Epidermal melanocyte (primary cell): ENCODE data around the gene LDB1.
A peak's percentile ranks its signal among the peaks of the same experiment; 100 is the strongest.

Experiments used
- DNase-seq: peaks from one replicate; pipeline ENCODE4 v3.0.0; 2011; ENCODE audit warnings: low spot score; ENCODE audit not compliant: insufficient read length

The LDB1 gene

DNA sequence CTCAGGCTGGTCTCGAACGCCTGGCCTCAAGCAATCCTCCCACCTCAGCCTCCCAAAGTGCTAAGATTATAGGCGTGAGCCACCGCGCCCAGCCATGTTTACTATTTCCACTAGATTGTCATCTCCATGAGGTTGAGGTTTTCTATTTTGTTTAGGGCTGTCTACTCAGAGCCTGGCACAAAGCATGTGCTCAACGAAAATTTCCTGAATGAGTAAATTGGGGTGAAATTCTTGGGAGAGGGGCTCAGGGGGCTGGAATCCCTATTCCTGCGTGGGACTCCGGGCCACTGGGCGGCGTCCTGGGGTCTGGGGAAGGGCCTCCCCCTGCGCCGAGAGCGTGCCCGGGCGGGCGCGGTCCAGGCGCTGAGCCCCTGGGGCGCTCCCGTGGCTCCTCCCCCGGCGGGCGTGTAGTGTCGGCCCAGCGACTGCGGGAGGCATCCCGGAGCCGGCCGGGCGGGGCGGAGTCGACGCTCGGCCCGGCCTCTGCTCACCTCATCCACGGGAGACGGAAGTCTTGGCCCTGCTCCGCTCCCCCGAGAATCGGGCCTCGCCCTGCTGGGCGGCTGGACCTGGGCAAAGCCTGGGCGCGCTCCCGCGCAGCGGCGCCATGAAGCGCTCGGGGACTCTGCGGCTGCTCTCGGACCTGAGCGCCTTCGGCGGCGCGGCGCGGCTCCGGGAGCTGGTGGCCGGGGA, 55.2 kb downstream of the LDB1 start, which contains the start of gene HPS6:
Gene HPS6 (plus strand): TSS at position 482 of the 693 bp plus-strand sequence. CDS start 126 bp downstream, at position 608.
- DNase-seq = peak; percentile 95

DNA sequence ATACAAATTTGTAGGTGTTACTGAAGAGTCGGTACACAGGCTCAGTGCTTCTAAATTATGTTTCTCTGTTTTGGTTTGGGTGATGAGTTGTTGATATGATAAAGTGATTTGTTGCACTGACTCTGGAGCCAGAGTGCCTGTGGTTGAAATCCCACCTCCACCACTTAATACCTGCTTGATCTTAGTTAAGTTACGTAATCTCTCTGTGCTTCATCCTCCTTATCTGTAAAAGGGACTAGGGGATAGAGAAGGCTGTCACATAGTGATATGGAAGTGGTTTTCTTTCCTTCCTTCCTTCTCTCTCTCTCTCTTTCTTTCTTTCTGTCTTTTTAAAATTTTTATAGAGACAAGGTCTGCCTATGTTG, 55.7 kb downstream of the LDB1 start:
- DNase-seq = no peak

DNA sequence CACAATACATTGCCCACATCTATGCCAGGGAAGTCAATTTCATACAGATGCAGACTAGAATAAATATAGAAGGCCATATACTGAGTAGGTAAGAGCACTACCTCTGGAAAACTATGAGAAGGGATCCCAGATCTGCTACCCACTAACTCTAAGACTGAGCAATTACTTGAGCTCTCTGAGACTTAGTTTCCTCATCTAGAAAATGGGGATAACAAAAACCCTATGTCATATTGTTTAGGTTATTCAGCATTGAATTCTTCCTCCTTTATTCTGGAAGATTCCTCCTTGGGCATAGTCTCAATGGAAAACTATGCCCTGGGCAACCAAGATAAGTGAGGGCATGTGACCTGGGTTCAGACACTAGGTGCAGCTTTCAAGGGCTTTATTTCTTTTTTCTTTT, 60.2 kb downstream of the LDB1 start:
- DNase-seq = no peak
